ENCODE results near the gene PARD6B. TPM values are rescaled to one million over a fixed set of nuclear protein-coding genes. Genes with fewer than 3 reads are reported as not detected.
A peak's percentile ranks its signal among the peaks of the same experiment; 100 is the strongest.

Gene PARD6B
- total RNA-seq, 1 donor from 2014 or later: 7.1 TPM

GRCh38 chr20:50728486-50728980 lies 2.8 kb upstream of the PARD6B start:
- Mint-ChIP-seq H3K36me3 (ENCODE audit: low read depth, unreplicated experiment) (no peaks in the 10 kb centered on the region), H3K27me3 (ENCODE audit: unreplicated experiment) (peaks cover 8% of the 10 kb centered on the region), H3K4me3 (ENCODE audit: unreplicated experiment) (no peak overlapping the region), H3K9me3 (ENCODE audit: unreplicated experiment) (no peaks in the 10 kb centered on the region), H3K4me1 (ENCODE audit: unreplicated experiment) (peaks cover 10% of the 10 kb centered on the region), H3K27ac (ENCODE audit: unreplicated experiment) (no peak overlapping the region)
- no peak for TF ChIP-seq CTCF (IDR thresholded peaks at IDR 0.05; ENCODE audit: unreplicated experiment)
- no peak for DNase-seq (ENCODE audit: low spot score)

- H3K27me3 Mint-ChIP-seq (ENCODE audit: unreplicated experiment): peaks cover 8% of the 10 kb centered on the region
- TF ChIP-seq CTCF (IDR thresholded peaks at IDR 0.05; ENCODE audit: unreplicated experiment): no peak
- no peak for DNase-seq (ENCODE audit: low spot score)
- no peak overlapping the region for H3K27ac Mint-ChIP-seq (ENCODE audit: unreplicated experiment)
- no peak overlapping the region for H3K4me3 Mint-ChIP-seq (ENCODE audit: unreplicated experiment)
- peaks cover 10% of the 10 kb centered on the region for H3K4me1 Mint-ChIP-seq (ENCODE audit: unreplicated experiment)
- H3K36me3 Mint-ChIP-seq (ENCODE audit: low read depth, unreplicated experiment): no peaks in the 10 kb centered on the region
- H3K9me3 Mint-ChIP-seq (ENCODE audit: unreplicated experiment): no peaks in the 10 kb centered on the region
These were observed 2.2 kb upstream of the PARD6B start for GRCh38 chr20:50728981-50729874.

- Mint-ChIP-seq H3K4me3 (ENCODE audit: unreplicated experiment) (peak overlapping the region; percentile 89), H3K4me1 (ENCODE audit: unreplicated experiment) (peaks cover 10% of the 10 kb centered on the region), H3K36me3 (ENCODE audit: low read depth, unreplicated experiment) (no peaks in the 10 kb centered on the region), H3K9me3 (ENCODE audit: unreplicated experiment) (no peaks in the 10 kb centered on the region), H3K27me3 (ENCODE audit: unreplicated experiment) (peaks cover 8% of the 10 kb centered on the region), H3K27ac (ENCODE audit: unreplicated experiment) (peak overlapping the region; percentile 42)
- DNase-seq (ENCODE audit: low spot score): no peak
- TF ChIP-seq CTCF (IDR thresholded peaks at IDR 0.05; ENCODE audit: unreplicated experiment): no peak
These were observed 1.2 kb upstream of the PARD6B start for GRCh38 chr20:50729901-50730764.

- Mint-ChIP-seq H3K4me1 (ENCODE audit: unreplicated experiment) (peaks cover 10% of the 10 kb centered on the region), H3K36me3 (ENCODE audit: low read depth, unreplicated experiment) (no peaks in the 10 kb centered on the region), H3K27me3 (ENCODE audit: unreplicated experiment) (peaks cover 8% of the 10 kb centered on the region), H3K4me3 (ENCODE audit: unreplicated experiment) (peak overlapping the region; percentile 89), H3K9me3 (ENCODE audit: unreplicated experiment) (no peaks in the 10 kb centered on the region), H3K27ac (ENCODE audit: unreplicated experiment) (peak overlapping the region; percentile 42)
- no peak for TF ChIP-seq CTCF (IDR thresholded peaks at IDR 0.05; ENCODE audit: unreplicated experiment)
- DNase-seq (ENCODE audit: low spot score): no peak
These were observed 670 bp upstream of the PARD6B start for GRCh38 chr20:50730765-50731054.

Data from endothelial cell (in vitro differentiated cells).